22Rv1 (cell line): Measurements from ENCODE around the gene NACA.

Experiments
- CTCF ChIP-seq: fragments of 450-650 bp; IDR thresholded peaks from 2 replicates; pipeline ENCODE4 v1.5.1; 2017; ENCODE audit warnings: mild to moderate bottlenecking
- ZFX ChIP-seq: fragments of 450-650 bp; IDR thresholded peaks from 2 replicates; pipeline ENCODE4 v1.6.1; 2017; ENCODE audit warnings: antibody characterized with exemption, borderline replicate concordance

- TF ChIP-seq CTCF (no peak), ZFX (no peak)
These were observed 3.9 kb downstream of the NACA start for GRCh38 chr12:56721216-56721615.
